HUES48 (cell line): ENCODE results near the gene AFF3.
"Not testable (repeated sequence)": the region's sequence is repeated elsewhere in the genome, so short reads cannot be mapped to it uniquely, and the experiment has no call there.

Experiments used
- H3K27ac ChIP-seq: one replicate; pipeline ENCODE4 v1.7.0; 2013; ENCODE audit warnings: low read depth, low read length, inconsistent platforms
- H3K27me3 ChIP-seq: 2 replicates; pipeline ENCODE4 v1.6.1; 2013; ENCODE audit warnings: mild to moderate bottlenecking, low read length; ENCODE audit not compliant: control insufficient read depth, insufficient read depth
- H3K36me3 ChIP-seq: 2 replicates; pipeline ENCODE4 v1.6.1; 2013; ENCODE audit warnings: low read length; ENCODE audit not compliant: control insufficient read depth, insufficient read depth
- H3K4me1 ChIP-seq: 2 replicates; pipeline ENCODE4 v1.6.1; 2013; ENCODE audit warnings: mild to moderate bottlenecking, low read length; ENCODE audit not compliant: control insufficient read depth, insufficient read depth
- H3K4me3 ChIP-seq: 2 replicates; pipeline ENCODE4 v1.5.1; 2013; ENCODE audit warnings: mild to moderate bottlenecking, low read depth, low read length
- H3K9ac ChIP-seq: 2 replicates; pipeline ENCODE4 v1.6.1; 2013; ENCODE audit warnings: mild to moderate bottlenecking, low read depth, low read length, moderate library complexity
- H3K9me3 ChIP-seq: 2 replicates; pipeline ENCODE4 v1.6.1; 2013; ENCODE audit warnings: low read length; ENCODE audit not compliant: control insufficient read depth, insufficient read depth

The AFF3 gene

DNA sequence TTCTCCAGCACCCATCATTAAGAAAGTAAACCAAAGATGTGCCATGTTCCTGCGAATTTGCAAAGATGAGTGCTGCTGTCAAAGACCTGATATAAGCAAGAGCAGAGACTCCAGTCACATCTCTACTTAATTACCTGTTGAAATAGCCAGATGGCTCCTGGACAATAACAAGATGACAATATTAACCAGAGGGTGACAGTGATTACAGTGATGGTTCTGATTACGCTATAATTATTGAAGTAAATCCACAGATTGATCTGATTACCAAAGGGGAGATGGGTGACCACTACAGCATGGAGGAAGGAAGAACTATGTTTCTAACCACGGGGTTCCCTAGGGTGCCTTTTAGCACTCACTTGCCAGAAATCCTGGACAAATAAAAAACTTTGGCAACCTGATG, 36.5 kb upstream of the AFF3 start:
- peaks cover 23% of the 10 kb centered on the region for H3K4me1 ChIP-seq
- no peaks in the 10 kb centered on the region for H3K36me3 ChIP-seq

DNA sequence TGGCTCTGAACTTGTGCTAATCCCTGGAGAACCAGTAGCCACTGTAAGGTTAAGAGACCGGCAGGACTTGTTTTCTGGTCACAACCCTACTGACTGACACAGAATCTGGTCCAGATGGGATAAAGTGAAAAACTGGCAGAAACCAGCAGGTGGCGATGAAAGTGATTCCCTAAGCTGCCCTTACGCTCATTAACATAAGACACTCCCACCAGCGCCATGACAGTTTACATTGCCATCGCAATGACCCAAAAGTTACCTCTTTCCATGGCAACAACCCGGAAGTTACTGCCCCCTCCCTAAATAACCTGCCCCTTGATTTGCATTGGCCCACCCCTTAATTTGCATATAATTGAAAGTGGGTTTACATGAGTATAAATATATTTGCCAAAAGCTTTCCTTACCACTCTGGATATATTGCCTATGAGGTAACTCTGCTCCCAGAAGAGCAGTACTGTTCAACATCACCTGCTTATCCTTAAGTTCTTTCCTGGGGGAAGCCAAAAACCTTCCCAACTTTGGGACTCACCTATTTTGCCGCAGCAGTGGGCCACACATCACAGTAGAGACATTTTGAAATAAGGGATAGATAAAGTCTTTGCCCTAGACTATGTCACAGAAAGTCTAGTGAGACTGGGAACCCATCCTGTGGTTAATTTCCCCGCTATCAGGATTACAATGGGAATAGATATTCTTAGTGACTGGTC, 35.8 kb upstream of the AFF3 start:
- Histone ChIP-seq H3K9ac (no peak overlapping the region), H3K4me3 (no peak overlapping the region), H3K4me1 (peaks cover 18% of the 10 kb centered on the region), H3K36me3 (no peaks in the 10 kb centered on the region), H3K9me3 (no peaks in the 10 kb centered on the region), H3K27ac (no peak overlapping the region), H3K27me3 (peaks cover 39% of the 10 kb centered on the region)

More for the DNA sequence above, 36.5 kb upstream of the AFF3 start:
- H3K27me3 ChIP-seq = peaks cover 45% of the 10 kb centered on the region
- no peaks in the 10 kb centered on the region for H3K9me3 ChIP-seq
- no peak overlapping the region for H3K9ac ChIP-seq
- no peak overlapping the region for H3K4me3 ChIP-seq
- H3K27ac ChIP-seq = no peak overlapping the region

DNA sequence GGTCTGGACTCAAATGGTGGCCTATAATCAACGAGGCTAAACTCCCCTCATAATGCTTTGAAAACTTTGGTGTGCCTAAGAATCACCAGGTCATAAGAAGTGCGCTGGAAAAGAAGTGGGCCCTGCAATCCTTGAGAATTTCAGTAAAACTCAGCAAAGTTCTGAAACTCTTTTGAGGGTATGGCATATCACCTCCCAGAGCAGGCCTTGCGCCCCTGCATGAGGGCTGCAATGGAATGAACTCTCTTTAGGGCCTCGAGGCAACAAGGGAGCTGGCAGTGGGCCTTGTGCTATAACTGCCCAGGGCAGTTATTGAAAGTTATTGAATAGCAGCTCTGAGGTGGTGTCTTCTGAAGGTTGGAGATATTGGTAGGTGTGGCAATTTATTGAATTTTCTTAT, 34.5 kb upstream of the AFF3 start:
- H3K4me1 ChIP-seq = peaks cover 6% of the 10 kb centered on the region
- H3K4me3 ChIP-seq = no peak overlapping the region
- H3K9ac ChIP-seq = no peak overlapping the region
- peaks cover 30% of the 10 kb centered on the region for H3K27me3 ChIP-seq
- H3K27ac ChIP-seq = no peak overlapping the region
- no peaks in the 10 kb centered on the region for H3K36me3 ChIP-seq
- no peaks in the 10 kb centered on the region for H3K9me3 ChIP-seq

DNA sequence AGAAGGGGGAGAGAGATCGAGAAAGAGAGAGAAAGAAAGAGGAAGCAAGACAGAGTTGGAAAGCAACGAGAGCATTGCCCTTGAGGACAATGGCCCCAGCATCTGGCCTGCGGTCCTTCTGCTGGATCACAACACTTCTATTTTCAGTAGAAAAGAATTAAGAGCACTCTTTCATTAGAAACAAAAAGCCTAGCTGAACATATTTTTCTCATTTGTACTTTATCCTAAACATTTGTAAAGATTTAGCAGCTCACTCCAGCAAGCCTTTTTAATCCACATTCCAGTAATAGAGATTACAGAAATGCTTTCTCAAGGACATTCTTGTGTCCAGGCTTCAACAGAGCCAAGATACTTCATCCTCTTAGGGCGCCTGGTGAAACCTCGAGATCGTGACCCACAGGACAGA, 31.6 kb upstream of the AFF3 start:
- Histone ChIP-seq H3K4me3 (no peak overlapping the region), H3K4me1 (0 out of 2 replicates have a peak, but pooled peaks cover 3% of the 10 kb centered on the region), H3K27ac (no peak overlapping the region), H3K27me3 (peaks cover 4% of the 10 kb centered on the region; the same call in 1 of the 2 replicates), H3K9me3 (no peaks in the 10 kb centered on the region), H3K36me3 (no peaks in the 10 kb centered on the region), H3K9ac (no peak overlapping the region)

DNA sequence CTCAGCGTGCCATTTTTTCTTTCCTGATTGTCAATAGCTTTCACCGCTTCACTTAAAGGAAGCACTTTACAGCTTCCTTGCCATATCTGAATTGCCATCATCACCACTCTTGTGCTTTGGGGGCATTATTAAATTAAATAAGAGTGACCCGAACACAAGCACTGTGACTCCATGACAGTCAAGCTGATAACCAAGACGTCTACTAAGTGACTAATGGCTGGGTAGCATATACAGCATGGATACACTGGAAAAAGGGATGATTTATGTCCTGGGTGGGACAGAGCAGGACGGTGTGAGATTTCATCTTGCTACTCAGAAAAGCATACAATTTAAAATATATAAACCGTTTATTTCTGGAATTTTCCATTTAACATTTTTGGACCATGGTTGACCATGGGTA, 24.3 kb upstream of the AFF3 start:
- H3K4me1 ChIP-seq = no peaks in the 10 kb centered on the region
- H3K36me3 ChIP-seq = no peaks in the 10 kb centered on the region
- H3K9me3 ChIP-seq = no peaks in the 10 kb centered on the region
- no peak overlapping the region for H3K9ac ChIP-seq
- no peak overlapping the region for H3K27ac ChIP-seq
- H3K4me3 ChIP-seq = no peak overlapping the region
- no peaks in the 10 kb centered on the region for H3K27me3 ChIP-seq

DNA sequence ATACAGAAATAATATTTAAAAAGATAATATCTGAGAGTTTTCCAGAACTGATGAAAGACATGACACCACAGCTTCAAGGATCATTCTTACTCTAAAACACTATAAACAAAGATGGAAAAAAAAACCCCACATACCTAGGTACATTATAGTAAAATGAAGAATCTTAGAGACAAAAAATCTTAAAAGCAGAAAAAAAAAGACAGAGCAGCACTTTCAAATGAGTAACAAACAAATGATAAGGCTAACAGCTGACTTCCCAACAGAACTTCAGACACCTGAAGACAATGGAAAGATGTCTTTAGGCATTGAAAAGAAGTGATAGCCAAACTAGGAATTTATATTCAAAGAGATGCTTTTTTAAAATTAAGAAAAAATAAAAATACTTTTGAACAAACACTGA, 21.2 kb upstream of the AFF3 start:
- Histone ChIP-seq H3K9me3 (peaks cover 2% of the 10 kb centered on the region), H3K27ac (no peak overlapping the region), H3K27me3 (no peaks in the 10 kb centered on the region), H3K9ac (no peak overlapping the region), H3K4me3 (no peak overlapping the region), H3K4me1 (no peaks in the 10 kb centered on the region), H3K36me3 (no peaks in the 10 kb centered on the region)

DNA sequence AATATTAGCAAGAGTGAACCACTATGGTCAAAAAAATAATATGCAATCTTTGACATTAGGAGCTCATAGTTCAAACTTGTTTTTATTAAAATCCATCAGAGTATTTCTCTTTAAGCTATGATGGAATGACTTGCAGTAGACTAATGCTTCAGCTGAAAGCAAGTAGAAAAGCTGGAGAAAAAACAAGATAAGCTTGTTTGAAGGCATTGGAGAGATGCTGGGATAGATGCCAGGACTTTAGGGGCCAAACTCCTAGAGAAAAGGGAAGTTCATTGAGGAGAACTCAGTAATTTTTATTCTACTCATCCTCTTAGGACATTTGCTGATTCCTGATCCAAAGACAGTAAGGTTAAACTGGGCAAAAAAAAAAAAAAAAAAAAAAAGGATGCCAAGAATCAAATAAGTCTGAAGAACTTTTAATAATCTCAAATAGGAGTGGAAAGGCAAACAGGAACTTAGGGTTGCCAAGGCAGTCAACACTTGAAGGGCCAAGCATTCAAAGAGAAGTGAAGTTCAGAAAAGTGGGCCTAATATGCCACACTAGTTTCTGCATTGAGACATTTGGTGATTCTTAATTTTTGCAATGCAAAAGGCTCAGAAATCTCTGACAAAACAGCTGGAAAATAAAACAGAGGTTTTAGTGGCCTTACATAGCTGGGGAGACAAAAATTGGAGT, 19.7 kb upstream of the AFF3 start:
- Histone ChIP-seq H3K4me1 (no peaks in the 10 kb centered on the region), H3K27ac (no peak overlapping the region), H3K36me3 (no peaks in the 10 kb centered on the region), H3K9ac (no peak overlapping the region), H3K4me3 (no peak overlapping the region), H3K9me3 (peaks cover 17% of the 10 kb centered on the region), H3K27me3 (no peaks in the 10 kb centered on the region)

DNA sequence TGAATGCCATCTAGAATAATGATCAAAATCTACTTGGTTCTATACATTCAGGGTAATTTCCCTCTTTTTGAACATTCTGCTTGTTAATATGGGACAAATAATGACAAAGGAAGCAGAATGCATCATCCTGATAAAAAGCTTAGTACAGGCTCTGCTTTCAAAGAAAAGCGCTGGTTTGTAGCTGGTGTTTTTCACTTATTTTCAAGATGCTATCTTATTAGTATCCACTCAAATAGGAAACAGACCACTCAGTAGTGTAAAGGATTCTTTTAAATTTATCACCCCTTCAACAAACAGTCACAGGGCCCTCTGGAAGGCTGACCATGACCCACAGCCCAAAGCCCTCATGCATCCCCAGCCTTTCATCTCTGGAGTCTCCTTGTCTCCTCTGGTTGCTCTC, 18.0 kb upstream of the AFF3 start:
- H3K9me3 ChIP-seq = peaks cover 19% of the 10 kb centered on the region

DNA sequence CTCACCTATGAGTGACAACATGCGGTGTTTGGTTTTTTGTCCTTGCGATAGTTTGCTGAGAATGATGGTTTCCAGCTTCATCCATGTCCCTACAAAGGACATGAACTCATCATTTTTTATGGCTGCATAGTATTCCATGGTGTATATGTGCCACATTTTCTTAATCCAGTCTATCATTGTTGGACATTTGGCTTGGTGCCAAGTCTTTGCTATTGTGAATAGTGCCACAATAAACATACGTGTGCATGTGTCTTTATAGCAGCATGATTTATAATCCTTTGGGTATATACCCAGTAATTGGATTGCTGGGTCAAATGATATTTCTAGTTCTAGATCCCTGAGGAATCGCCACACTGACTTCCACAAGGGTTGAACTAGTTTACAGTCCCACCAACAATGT, 9.4 kb upstream of the AFF3 start:
- H3K4me3 ChIP-seq, H3K9me3 ChIP-seq, H3K36me3 ChIP-seq, H3K9ac ChIP-seq, H3K27ac ChIP-seq, H3K27me3 ChIP-seq, H3K4me1 ChIP-seq: not testable (repeated sequence)

More for the DNA sequence above, 18.0 kb upstream of the AFF3 start:
- Histone ChIP-seq H3K9ac (no peak overlapping the region), H3K36me3 (no peaks in the 10 kb centered on the region), H3K27me3 (no peaks in the 10 kb centered on the region), H3K4me3 (no peak overlapping the region), H3K4me1 (no peaks in the 10 kb centered on the region), H3K27ac (no peak overlapping the region)

DNA sequence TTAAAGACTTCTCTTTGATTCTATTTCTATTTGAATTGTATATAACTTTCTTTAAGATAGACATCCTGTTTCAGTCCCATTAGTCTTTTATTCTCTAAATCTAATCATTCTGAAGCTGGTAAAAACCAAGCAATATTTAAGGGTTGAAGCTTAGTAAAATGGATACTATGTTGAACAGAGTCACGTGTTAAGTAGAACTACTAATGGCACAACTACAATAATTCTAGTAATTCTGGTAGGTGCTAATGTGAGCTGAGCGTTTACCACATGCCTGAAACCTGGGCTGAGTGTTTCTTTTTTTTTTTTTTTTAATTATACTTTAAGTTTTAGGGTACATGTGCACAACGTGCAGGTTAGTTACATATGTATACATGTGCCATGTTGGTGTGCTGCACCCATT, 8.9 kb upstream of the AFF3 start:
- no peaks in the 10 kb centered on the region for H3K36me3 ChIP-seq
- no peak overlapping the region for H3K4me3 ChIP-seq
- no peak overlapping the region for H3K27ac ChIP-seq
- H3K4me1 ChIP-seq = no peaks in the 10 kb centered on the region
- no peaks in the 10 kb centered on the region for H3K27me3 ChIP-seq
- no peaks in the 10 kb centered on the region for H3K9me3 ChIP-seq
- no peak overlapping the region for H3K9ac ChIP-seq

DNA sequence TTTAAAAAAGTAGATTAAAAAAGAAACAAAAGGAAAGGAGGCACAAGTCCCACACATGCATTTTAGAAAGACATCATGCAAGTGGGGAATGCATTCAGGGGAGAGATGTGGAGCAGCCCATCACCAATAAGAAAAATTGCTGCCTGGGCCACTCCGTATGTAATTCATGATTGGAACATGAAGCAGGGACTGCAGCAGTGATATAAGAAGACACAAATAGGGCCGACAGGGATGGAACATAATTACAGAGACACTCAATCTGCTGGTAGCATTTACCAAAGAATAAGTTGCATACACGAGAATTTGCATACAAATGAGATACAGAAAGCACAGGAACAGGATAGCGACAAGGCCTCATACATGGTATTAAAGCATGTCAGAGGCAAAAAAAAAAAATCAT, 6.5 kb upstream of the AFF3 start:
- Histone ChIP-seq H3K27me3 (no peaks in the 10 kb centered on the region), H3K4me3 (no peak overlapping the region), H3K36me3 (no peaks in the 10 kb centered on the region), H3K9me3 (no peaks in the 10 kb centered on the region), H3K4me1 (no peaks in the 10 kb centered on the region), H3K27ac (no peak overlapping the region), H3K9ac (no peak overlapping the region)
